ENCODE results near the gene PHF23. TPM values are rescaled to one million over a fixed set of nuclear protein-coding genes. Genes with fewer than 3 reads are reported as not detected.

Gene PHF23
- total and polyA plus RNA-seq, 9 of the 15 experiments (the other 6 are each of a cell fraction or from before 2014, with no cell fraction given): 7.4 to 87.5 (median 33.7) TPM

DNA sequence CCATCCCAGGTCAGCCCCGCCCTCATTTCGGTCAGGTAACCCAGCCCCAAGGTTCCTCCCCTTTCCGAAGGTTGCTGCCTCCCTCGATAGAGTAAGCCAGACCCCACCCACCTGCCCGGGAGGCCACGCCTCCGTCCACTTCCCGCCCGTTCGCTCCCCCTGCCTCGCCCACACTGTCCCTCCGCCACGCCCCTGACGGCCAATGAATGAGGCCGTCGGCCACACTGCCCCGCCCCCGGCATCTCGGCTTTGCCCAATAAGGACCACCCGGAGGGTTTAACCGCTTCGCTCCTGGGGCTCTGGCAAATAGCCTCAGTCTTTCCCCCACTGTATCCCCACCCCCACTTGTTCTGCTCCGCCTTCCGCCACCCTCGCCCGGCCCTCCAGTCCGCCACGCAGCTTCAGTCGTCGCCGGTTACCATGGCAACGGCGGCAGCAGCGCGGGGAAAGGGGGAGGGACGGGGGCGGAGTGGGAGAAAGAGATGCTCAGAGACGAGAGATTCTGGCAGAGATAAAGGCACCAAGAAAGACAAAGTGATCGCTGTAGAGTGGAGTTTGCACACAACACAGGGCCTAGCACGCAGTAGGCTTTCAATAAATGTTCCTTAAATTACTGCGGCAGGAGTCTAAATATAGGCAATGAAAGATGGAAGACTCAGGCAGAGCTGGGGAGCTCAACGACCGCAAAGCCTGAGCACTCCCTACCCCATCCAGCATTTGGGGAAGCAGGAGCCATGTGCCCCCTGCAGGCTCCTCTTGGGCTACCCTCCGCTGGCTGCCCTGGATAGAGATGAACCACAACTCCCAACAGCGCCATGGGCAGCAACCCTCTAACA, 24.7 kb downstream of the PHF23 start (continued):
- TF ChIP-seq PCBP2 (IDR thresholded peaks at IDR 0.05; ENCODE audit: low read depth, low read length, poor library complexity, severe bottlenecking) (no peak), SRSF7 (optimal IDR thresholded peaks at IDR 0.05; ENCODE audit: low read depth, low read length) (no peak), RAD51 (IDR thresholded peaks at IDR 0.05; ENCODE audit: borderline replicate concordance, low read depth) (no peak), ZBTB1 (CRISPR knock-in tag; IDR thresholded peaks at IDR 0.05; ENCODE audit: borderline replicate concordance, low read depth) (no peak), ZNF124 (CRISPR knock-in tag; IDR thresholded peaks at IDR 0.05) (no peak), SRF (CRISPR knock-in tag; IDR thresholded peaks at IDR 0.05) (peak in 1 of 2 experiments; percentile 80; a peak in 1 of 4 replicates), PHB (CRISPR knock-in tag; IDR thresholded peaks at IDR 0.05) (no peak), ZNF764 (CRISPR knock-in tag; IDR thresholded peaks at IDR 0.05; ENCODE audit: low read depth) (no peak), ZNF436 (CRISPR knock-in tag; IDR thresholded peaks at IDR 0.05) (no peak), GTF2F1 (IDR thresholded peaks at IDR 0.05; ENCODE audit: low read depth, low read length) (no peak), MEF2D (tag; conservative IDR thresholded peaks at IDR 0.05; ENCODE audit: low read depth) (no peak), THRAP3 (IDR thresholded peaks at IDR 0.05; ENCODE audit: borderline replicate concordance) (no peak), MXI1 (IDR thresholded peaks at IDR 0.05; ENCODE audit: low read depth, low read length) (no peak)
- TF ChIP-seq, protein P1, sequence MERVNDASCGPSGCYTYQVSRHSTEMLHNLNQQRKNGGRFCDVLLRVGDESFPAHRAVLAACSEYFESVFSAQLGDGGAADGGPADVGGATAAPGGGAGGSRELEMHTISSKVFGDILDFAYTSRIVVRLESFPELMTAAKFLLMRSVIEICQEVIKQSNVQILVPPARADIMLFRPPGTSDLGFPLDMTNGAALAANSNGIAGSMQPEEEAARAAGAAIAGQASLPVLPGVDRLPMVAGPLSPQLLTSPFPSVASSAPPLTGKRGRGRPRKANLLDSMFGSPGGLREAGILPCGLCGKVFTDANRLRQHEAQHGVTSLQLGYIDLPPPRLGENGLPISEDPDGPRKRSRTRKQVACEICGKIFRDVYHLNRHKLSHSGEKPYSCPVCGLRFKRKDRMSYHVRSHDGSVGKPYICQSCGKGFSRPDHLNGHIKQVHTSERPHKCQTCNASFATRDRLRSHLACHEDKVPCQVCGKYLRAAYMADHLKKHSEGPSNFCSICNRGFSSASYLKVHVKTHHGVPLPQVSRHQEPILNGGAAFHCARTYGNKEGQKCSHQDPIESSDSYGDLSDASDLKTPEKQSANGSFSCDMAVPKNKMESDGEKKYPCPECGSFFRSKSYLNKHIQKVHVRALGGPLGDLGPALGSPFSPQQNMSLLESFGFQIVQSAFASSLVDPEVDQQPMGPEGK (CRISPR knock-in tag; IDR thresholded peaks at IDR 0.05; ENCODE audit: borderline replicate concordance): no peak
- TF ChIP-seq, protein P2, sequence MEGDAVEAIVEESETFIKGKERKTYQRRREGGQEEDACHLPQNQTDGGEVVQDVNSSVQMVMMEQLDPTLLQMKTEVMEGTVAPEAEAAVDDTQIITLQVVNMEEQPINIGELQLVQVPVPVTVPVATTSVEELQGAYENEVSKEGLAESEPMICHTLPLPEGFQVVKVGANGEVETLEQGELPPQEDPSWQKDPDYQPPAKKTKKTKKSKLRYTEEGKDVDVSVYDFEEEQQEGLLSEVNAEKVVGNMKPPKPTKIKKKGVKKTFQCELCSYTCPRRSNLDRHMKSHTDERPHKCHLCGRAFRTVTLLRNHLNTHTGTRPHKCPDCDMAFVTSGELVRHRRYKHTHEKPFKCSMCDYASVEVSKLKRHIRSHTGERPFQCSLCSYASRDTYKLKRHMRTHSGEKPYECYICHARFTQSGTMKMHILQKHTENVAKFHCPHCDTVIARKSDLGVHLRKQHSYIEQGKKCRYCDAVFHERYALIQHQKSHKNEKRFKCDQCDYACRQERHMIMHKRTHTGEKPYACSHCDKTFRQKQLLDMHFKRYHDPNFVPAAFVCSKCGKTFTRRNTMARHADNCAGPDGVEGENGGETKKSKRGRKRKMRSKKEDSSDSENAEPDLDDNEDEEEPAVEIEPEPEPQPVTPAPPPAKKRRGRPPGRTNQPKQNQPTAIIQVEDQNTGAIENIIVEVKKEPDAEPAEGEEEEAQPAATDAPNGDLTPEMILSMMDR (IDR thresholded peaks at IDR 0.05 in 2 of 3, conservative IDR thresholded peaks at IDR 0.05 in 1 of 3; ENCODE audit: insufficient read depth in 2 of 3, low read depth in 1 of 3, low read length in 3 of 3): peak; percentile 41 to 76 (median 59); a peak in 5 of 6 replicates
- TF ChIP-seq, protein P3, sequence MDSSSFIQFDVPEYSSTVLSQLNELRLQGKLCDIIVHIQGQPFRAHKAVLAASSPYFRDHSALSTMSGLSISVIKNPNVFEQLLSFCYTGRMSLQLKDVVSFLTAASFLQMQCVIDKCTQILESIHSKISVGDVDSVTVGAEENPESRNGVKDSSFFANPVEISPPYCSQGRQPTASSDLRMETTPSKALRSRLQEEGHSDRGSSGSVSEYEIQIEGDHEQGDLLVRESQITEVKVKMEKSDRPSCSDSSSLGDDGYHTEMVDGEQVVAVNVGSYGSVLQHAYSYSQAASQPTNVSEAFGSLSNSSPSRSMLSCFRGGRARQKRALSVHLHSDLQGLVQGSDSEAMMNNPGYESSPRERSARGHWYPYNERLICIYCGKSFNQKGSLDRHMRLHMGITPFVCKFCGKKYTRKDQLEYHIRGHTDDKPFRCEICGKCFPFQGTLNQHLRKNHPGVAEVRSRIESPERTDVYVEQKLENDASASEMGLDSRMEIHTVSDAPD (CRISPR knock-in tag; IDR thresholded peaks at IDR 0.05): no peak
- TF ChIP-seq, protein P4, sequence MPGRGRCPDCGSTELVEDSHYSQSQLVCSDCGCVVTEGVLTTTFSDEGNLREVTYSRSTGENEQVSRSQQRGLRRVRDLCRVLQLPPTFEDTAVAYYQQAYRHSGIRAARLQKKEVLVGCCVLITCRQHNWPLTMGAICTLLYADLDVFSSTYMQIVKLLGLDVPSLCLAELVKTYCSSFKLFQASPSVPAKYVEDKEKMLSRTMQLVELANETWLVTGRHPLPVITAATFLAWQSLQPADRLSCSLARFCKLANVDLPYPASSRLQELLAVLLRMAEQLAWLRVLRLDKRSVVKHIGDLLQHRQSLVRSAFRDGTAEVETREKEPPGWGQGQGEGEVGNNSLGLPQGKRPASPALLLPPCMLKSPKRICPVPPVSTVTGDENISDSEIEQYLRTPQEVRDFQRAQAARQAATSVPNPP (IDR thresholded peaks at IDR 0.05; ENCODE audit: borderline replicate concordance, insufficient read depth, insufficient read length): no peak

Measured in K562 (cell line).